ENCODE results near the gene TNFRSF1A.

Gene TNFRSF1A

DNA sequence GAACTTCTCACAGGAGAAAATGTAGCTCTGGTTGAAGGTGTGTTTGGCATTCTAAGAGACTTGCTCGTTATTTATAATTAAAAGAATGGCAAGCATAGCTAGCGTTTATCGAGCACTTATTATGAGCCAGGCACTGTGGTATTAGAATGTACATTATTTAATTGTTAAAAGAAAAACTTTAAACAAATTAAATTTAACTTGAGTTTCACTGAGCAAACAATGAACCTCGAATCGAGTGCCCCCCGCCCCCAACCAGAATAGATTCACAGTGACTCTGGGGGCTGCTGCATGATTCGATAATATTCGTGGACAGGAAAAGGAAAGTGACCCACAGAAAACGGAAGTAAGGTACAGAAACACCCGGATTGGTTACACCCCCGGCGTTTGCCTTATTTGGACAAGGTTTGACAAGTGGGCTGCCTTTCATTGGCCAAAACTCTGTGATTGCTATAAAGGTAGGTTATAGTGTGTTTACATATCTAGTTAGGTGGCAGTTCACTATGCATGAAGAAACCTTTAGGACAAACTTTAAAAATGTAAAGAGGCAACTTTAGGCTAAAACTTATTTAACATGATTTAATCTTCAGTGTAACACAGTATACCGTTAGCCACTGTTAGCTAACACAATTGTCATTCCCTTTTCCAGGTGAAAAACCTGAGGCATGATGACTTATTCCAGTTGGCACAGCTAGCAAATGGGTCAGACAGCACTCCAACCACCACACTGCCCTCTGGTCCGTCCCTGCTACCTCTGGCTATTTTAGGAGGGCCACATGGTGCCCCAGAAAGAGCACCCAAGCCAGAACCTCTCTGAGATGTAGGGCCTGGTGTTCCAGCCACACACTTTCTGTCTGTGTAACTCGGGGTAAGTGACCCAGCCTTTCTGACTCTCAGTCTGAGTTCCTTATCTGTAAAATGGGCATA lies 26.4 kb upstream of the TNFRSF1A start:
- TF ChIP-seq, protein P1, sequence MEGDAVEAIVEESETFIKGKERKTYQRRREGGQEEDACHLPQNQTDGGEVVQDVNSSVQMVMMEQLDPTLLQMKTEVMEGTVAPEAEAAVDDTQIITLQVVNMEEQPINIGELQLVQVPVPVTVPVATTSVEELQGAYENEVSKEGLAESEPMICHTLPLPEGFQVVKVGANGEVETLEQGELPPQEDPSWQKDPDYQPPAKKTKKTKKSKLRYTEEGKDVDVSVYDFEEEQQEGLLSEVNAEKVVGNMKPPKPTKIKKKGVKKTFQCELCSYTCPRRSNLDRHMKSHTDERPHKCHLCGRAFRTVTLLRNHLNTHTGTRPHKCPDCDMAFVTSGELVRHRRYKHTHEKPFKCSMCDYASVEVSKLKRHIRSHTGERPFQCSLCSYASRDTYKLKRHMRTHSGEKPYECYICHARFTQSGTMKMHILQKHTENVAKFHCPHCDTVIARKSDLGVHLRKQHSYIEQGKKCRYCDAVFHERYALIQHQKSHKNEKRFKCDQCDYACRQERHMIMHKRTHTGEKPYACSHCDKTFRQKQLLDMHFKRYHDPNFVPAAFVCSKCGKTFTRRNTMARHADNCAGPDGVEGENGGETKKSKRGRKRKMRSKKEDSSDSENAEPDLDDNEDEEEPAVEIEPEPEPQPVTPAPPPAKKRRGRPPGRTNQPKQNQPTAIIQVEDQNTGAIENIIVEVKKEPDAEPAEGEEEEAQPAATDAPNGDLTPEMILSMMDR (IDR thresholded peaks at IDR 0.05), result no peak
- no peaks in the 10 kb centered on the region for H3K9me3 ChIP-seq (ENCODE audit: control insufficient read depth, low read length)
- H3K79me2 ChIP-seq, result peaks cover 11% of the 10 kb centered on the region
- H3K36me3 ChIP-seq (ENCODE audit: control insufficient read depth, insufficient read depth, low read length), result no peaks in the 10 kb centered on the region
- no peak overlapping the region for H2AFZ ChIP-seq
- H3K4me1 ChIP-seq, result peaks cover 16% of the 10 kb centered on the region
- no peak overlapping the region for H3K27ac ChIP-seq
- H3K27me3 ChIP-seq (ENCODE audit: control insufficient read depth, insufficient read depth, low read length), result no peaks in the 10 kb centered on the region
- no peak overlapping the region for H3K4me3 ChIP-seq (ENCODE audit: low read depth, low read length)
- no peak overlapping the region for H3K4me2 ChIP-seq (ENCODE audit: low read length)
- no peak overlapping the region for H3K9ac ChIP-seq

DNA sequence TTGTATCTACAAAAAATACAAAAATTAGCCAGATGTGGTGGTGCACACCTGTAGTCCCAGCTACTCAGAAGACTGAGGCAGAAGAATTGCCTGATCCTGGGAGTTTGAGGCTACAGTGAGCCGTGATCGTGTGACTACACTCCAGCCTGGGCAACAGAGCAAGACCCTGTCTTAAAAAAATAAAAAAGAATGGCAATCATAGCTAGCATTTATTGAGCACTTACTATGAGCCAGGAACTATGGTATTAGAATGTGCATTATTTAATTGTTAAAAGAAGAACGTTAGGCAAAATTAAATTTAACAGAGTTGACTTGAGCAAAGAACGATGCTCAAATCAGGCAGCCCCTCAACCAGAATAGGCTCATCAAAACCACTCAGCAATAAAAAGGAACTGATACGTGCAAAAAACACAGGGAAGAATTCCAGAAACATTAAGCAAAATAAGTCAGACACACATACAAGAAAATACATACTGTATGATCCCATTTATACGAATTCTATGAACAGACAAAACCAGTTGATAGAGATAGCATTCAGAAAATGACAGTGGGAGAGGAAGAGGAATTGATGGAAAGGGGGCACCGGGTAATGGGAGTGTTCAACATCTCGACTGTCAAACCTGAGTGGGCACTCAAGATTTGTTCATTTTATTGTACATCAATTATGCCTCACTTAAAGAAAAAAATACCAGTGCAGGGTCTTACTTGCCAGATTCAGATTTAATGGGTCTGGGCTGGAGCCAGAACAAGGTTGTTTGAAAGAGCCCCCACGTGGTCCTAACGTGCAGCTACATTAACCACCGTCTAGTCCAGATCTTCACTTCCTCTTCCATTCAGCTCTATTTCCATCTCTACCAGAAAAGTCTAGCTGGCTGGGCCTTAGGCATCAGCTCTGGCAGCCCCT lies 25.4 kb upstream of the TNFRSF1A start:
- Histone ChIP-seq H3K4me3 (ENCODE audit: low read depth, low read length) (no peak overlapping the region), H3K27ac (no peak overlapping the region), H2AFZ (no peak overlapping the region), H3K79me2 (peaks cover 11% of the 10 kb centered on the region), H3K4me1 (peaks cover 14% of the 10 kb centered on the region), H3K4me2 (ENCODE audit: low read length) (no peak overlapping the region), H3K36me3 (ENCODE audit: control insufficient read depth, insufficient read depth, low read length) (no peaks in the 10 kb centered on the region), H3K9me3 (ENCODE audit: control insufficient read depth, low read length) (no peaks in the 10 kb centered on the region), H3K27me3 (ENCODE audit: control insufficient read depth, insufficient read depth, low read length) (no peaks in the 10 kb centered on the region), H3K9ac (no peak overlapping the region)
- TF ChIP-seq, protein P1 (IDR thresholded peaks at IDR 0.05), result no peak

DNA sequence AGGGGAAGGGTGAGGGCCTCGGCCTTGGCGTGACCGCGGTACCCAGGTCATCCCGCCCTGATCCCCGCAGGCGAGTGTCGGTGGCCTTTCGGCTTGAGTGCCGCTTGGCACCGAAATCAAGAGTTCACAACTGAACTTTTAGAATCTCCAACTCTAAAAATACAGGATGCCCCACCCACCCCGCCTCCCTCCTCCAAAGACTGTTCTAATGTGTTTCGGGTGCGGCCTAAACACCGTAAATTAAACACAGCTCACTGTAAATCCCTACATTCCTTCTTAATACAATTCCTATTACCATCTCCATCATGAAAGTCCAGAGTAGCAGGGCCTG lies 22.1 kb upstream of the TNFRSF1A start:
- Histone ChIP-seq H3K9ac (no peak overlapping the region), H3K4me1 (peaks cover 3% of the 10 kb centered on the region), H3K4me3 (ENCODE audit: low read depth, low read length) (peak overlapping the region; percentile 61), H3K27me3 (ENCODE audit: control insufficient read depth, insufficient read depth, low read length) (no peaks in the 10 kb centered on the region), H3K79me2 (no peaks in the 10 kb centered on the region), H2AFZ (peak overlapping the region; percentile 78), H3K9me3 (ENCODE audit: control insufficient read depth, low read length) (no peaks in the 10 kb centered on the region), H3K36me3 (ENCODE audit: control insufficient read depth, insufficient read depth, low read length) (no peaks in the 10 kb centered on the region), H3K27ac (peak overlapping the region; percentile 81), H3K4me2 (ENCODE audit: low read length) (peak overlapping the region; percentile 77)
- TF ChIP-seq, protein P1 (IDR thresholded peaks at IDR 0.05), result no peak

DNA sequence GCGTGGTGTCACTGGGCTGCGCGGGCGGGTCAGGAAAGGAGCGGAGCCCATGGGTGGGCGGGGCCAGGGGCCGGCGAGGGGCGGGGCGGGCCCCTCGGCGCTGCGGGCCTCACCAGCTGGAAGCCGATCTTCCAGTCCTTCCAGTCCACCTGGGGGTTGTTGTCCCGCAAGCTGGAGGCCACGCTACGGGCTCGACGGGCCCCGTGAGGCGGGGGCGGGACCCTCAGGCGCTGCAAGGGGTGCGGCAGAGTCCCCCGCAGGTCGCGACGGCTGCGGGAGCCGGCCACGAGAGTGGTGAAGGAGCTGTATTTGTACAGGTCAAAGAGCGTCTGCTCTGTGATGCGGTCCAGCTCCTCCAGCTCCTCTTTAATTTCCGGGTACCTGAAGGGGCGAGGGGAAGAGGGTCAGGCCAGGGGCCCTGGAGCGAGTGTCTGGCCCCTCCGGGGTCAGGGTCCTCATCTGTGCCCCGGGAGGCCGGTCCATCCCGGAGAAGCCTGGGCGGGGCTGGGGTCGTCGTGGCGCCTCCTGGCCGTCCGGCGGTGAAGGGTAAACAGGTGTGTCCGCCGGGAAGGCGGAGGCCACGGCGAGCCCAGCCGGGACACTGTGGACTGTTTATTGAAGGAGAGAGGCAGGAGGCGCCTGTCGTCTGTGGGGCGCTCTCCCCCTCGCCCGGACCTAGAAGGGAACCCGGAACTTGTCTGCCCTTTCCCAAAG lies 21.6 kb upstream of the TNFRSF1A start:
- peaks cover 3% of the 10 kb centered on the region for H3K4me1 ChIP-seq
- peak overlapping the region; percentile 78 for H2AFZ ChIP-seq
- TF ChIP-seq, protein P1 (IDR thresholded peaks at IDR 0.05), result peak; percentile 25
- peak overlapping the region; percentile 81 for H3K27ac ChIP-seq
- no peaks in the 10 kb centered on the region for H3K27me3 ChIP-seq (ENCODE audit: control insufficient read depth, insufficient read depth, low read length)
- H3K9ac ChIP-seq, result no peak overlapping the region
- peak overlapping the region; percentile 77 for H3K4me2 ChIP-seq (ENCODE audit: low read length)
- H3K79me2 ChIP-seq, result no peaks in the 10 kb centered on the region
- H3K9me3 ChIP-seq (ENCODE audit: control insufficient read depth, low read length), result no peaks in the 10 kb centered on the region
- H3K4me3 ChIP-seq (ENCODE audit: low read depth, low read length), result peak overlapping the region; percentile 61
- no peaks in the 10 kb centered on the region for H3K36me3 ChIP-seq (ENCODE audit: control insufficient read depth, insufficient read depth, low read length)
